DOHH2 (cell line): Measurements from ENCODE around the gene SNAPC2.

Experiments
- H3F3A ChIP-seq: fragments of 200-600 bp; sonication (generic), shearing (Covaris generic); 2 replicates; pipeline ENCODE4 v1.6.0; 2016; ENCODE audit warnings: antibody characterized with exemption, mild to moderate bottlenecking; ENCODE audit not compliant: control insufficient read depth, insufficient read depth
- H3K27ac ChIP-seq: fragments of 200-600 bp; sonication (generic); 2 replicates; pipeline ENCODE4 v1.5.1; 2014; ENCODE audit warnings: low read depth, mild to moderate bottlenecking, low read length, moderate library complexity
- H3K27me3 ChIP-seq: fragments of 200-600 bp; sonication (generic); 2 replicates; pipeline ENCODE4 v1.6.1; 2014; ENCODE audit warnings: mild to moderate bottlenecking, low read length, mixed read lengths; ENCODE audit not compliant: control insufficient read depth
- H3K36me3 ChIP-seq: fragments of 200-600 bp; sonication (generic); 2 replicates; pipeline ENCODE4 v1.6.1; 2014; ENCODE audit warnings: mild to moderate bottlenecking, low read length, moderate library complexity, mixed read lengths; ENCODE audit not compliant: control insufficient read depth
- H3K4me1 ChIP-seq: fragments of 200-600 bp; sonication (generic); 2 replicates; pipeline ENCODE4 v1.6.1; 2014; ENCODE audit warnings: mild to moderate bottlenecking, low read length, mixed read lengths; ENCODE audit not compliant: control insufficient read depth
- H3K4me2 ChIP-seq: fragments of 200-600 bp; sonication (generic); 2 replicates; pipeline ENCODE4 v1.6.0; 2014; ENCODE audit warnings: mild to moderate bottlenecking, low read length, moderate library complexity
- H3K4me3 ChIP-seq: fragments of 200-600 bp; sonication (generic); 2 replicates; pipeline ENCODE4 v1.5.1; 2014; ENCODE audit warnings: mild to moderate bottlenecking, low read length, mixed read lengths
- H3K79me2 ChIP-seq: fragments of 200-600 bp; sonication (generic); 2 replicates; pipeline ENCODE4 v1.6.1; 2014; ENCODE audit warnings: mild to moderate bottlenecking, low read length, mixed read lengths; ENCODE audit not compliant: control insufficient read depth
- H3K9me2 ChIP-seq: fragments of 200-600 bp; sonication (generic); replicated peaks from 2 replicates; pipeline ENCODE4 v1.6.1; 2014; ENCODE audit warnings: mild to moderate bottlenecking, low read length, mixed read lengths; ENCODE audit not compliant: control insufficient read depth
- H3K9me3 ChIP-seq: fragments of 200-600 bp; sonication (generic); 2 replicates; pipeline ENCODE4 v1.6.1; 2014; ENCODE audit warnings: antibody characterized with exemption, low read length, mixed read lengths; ENCODE audit not compliant: control insufficient read depth, insufficient read depth
- H4K20me1 ChIP-seq: fragments of 200-600 bp; sonication (generic); 2 replicates; pipeline ENCODE4 v1.6.0; 2014; ENCODE audit warnings: low read depth, mild to moderate bottlenecking, antibody characterized with exemption, low read length, moderate library complexity; ENCODE audit not compliant: control insufficient read depth, insufficient read depth
- EZH2phosphoT487 ChIP-seq: fragments of 200-600 bp; sonication (generic); IDR thresholded peaks from 2 replicates; pipeline ENCODE4 v1.6.1; 2017; ENCODE audit warnings: borderline replicate concordance, mild to moderate bottlenecking, antibody characterized with exemption, low read length, moderate library complexity, mixed read lengths
- TF ChIP-seq, protein P1 (sequence below): fragments of 200-600 bp; sonication (generic); IDR thresholded peaks from one replicate; pipeline ENCODE4 v1.5.1; 2014; ENCODE audit warnings: antibody characterized with exemption, mild to moderate bottlenecking, low read depth, low read length; ENCODE audit not compliant: poor library complexity, severe bottlenecking

SNAPC2 gene

DNA sequence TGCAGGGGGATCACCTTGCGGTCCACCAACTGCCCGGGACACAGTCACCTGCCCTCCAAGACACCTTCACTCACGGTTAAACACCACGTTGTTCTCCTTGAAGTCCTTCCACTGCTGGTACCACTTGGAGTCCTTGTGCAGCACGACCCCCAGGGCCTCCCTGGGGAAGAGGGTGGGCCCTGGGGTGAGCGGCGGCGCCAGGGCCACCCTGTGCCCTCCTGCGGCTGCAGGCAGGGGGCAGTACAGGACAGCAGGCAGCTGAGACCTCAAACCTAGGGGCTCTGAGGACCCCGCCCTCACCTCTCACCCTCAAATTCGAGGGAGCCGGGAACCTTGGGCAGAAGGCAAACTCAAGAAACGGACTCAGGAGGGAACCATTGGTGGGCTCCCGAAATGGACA, 13.3 kb downstream of the SNAPC2 start:
- no peak overlapping the region for H3K27ac ChIP-seq
- TF ChIP-seq EZH2phosphoT487, result no peak
- TF ChIP-seq, protein P1, sequence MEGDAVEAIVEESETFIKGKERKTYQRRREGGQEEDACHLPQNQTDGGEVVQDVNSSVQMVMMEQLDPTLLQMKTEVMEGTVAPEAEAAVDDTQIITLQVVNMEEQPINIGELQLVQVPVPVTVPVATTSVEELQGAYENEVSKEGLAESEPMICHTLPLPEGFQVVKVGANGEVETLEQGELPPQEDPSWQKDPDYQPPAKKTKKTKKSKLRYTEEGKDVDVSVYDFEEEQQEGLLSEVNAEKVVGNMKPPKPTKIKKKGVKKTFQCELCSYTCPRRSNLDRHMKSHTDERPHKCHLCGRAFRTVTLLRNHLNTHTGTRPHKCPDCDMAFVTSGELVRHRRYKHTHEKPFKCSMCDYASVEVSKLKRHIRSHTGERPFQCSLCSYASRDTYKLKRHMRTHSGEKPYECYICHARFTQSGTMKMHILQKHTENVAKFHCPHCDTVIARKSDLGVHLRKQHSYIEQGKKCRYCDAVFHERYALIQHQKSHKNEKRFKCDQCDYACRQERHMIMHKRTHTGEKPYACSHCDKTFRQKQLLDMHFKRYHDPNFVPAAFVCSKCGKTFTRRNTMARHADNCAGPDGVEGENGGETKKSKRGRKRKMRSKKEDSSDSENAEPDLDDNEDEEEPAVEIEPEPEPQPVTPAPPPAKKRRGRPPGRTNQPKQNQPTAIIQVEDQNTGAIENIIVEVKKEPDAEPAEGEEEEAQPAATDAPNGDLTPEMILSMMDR, result peak; percentile 34
- peaks cover 82% of the 10 kb centered on the region for H3K36me3 ChIP-seq
- peaks cover 6% of the 10 kb centered on the region; the same call in 1 of the 2 replicates for H3F3A ChIP-seq
- H3K9me3 ChIP-seq, result no peaks in the 10 kb centered on the region
- H3K27me3 ChIP-seq, result no peaks in the 10 kb centered on the region
- H3K4me1 ChIP-seq, result no peaks in the 10 kb centered on the region
- no peak overlapping the region for H3K4me2 ChIP-seq
- H3K9me2 ChIP-seq, result no peaks in the 10 kb centered on the region
- H3K79me2 ChIP-seq, result peaks cover 9% of the 10 kb centered on the region; the same call in 1 of the 2 replicates
- no peak overlapping the region for H3K4me3 ChIP-seq
- no peaks in the 10 kb centered on the region for H4K20me1 ChIP-seq

DNA sequence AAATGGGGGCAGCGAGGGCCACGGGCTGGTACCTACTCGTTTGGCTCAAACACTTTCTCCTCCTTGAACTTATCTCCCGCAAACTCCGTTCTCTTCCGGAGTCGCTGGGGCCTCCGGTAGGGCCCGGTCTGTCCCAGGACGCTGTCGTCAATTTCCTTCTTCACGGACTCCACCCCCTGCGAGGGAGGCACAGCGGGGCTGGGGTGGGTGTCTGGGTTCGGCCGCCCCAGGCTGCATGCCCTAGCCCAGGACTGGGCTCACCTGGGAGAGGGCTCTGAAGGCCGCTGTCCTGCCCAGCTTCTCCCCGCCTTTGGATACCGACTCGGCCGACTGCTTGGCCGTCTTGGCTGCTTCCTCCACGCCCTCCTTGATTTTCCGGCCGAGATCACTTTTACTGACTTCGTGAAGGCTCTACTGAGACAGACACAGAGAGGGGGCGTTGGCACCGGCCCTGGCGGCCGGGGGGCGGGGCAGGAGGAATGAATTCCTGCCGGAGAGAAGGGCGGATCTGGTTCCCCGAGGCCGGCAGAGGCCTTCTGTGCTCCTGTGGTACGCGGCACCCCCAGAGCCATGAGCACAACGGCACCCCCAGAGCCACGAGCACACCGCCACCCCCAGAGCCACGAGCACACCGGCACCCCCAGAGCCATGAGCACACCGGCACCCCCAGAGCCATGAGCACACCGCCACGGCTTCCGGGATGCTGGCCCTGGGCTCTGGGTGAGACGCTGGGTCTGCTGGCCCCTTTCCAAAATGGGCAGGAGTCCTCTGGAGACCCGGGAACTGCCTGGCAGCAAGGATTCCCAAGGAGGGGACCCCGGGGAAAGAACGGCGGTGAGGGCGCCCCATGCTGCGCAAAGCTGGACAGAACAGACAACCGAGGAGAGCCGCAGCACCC, 13.9 kb downstream of the SNAPC2 start:
- Histone ChIP-seq H3K4me1 (no peaks in the 10 kb centered on the region), H3K9me3 (no peaks in the 10 kb centered on the region), H3K4me3 (no peak overlapping the region), H3K9me2 (no peaks in the 10 kb centered on the region), H3K27me3 (no peaks in the 10 kb centered on the region), H4K20me1 (no peaks in the 10 kb centered on the region), H3K79me2 (peaks cover 12% of the 10 kb centered on the region), H3K4me2 (no peak overlapping the region), H3K27ac (no peak overlapping the region), H3K36me3 (peaks cover 84% of the 10 kb centered on the region), H3F3A (no peaks in the 10 kb centered on the region)
- TF ChIP-seq EZH2phosphoT487, result no peak
- TF ChIP-seq, protein P1, result no peak

GRCh38 chr19:7934766-7935165, 14.6 kb downstream of the SNAPC2 start:
- Histone ChIP-seq H3K4me2 (no peak overlapping the region), H3K4me1 (no peaks in the 10 kb centered on the region), H3K4me3 (no peak overlapping the region), H3K27me3 (no peaks in the 10 kb centered on the region), H3K27ac (no peak overlapping the region), H4K20me1 (no peaks in the 10 kb centered on the region), H3K9me3 (no peaks in the 10 kb centered on the region), H3F3A (no peaks in the 10 kb centered on the region), H3K36me3 (peaks cover 81% of the 10 kb centered on the region), H3K79me2 (peaks cover 13% of the 10 kb centered on the region), H3K9me2 (no peaks in the 10 kb centered on the region)
- no peak for TF ChIP-seq EZH2phosphoT487
- TF ChIP-seq, protein P1, result no peak
